ENCODE results near the gene SRGAP3.
A peak's percentile ranks its signal among the peaks of the same experiment; 100 is the strongest.

SRGAP3 gene

DNA sequence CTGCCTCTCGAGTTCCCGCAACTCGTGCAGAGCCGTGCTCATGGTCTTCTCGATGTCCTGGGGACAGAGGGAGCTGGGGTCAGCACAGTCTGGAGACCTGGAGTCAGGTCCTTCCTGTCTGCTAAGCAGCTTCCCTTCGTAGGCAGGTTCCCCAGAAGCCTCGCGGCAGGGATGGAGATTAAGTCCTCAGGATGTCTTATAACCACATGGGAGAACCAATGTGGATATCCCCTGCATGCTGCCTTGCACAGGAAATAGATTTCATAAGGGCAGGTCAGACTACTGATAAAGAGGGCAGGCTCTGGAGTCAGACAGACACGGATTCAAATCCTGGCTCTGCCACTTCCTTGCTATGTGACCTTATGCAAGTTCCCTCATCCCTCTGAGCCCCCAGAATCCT, 263.6 kb downstream of the SRGAP3 start:
- no peak for DNase-seq (ENCODE audit: low read depth)

DNA sequence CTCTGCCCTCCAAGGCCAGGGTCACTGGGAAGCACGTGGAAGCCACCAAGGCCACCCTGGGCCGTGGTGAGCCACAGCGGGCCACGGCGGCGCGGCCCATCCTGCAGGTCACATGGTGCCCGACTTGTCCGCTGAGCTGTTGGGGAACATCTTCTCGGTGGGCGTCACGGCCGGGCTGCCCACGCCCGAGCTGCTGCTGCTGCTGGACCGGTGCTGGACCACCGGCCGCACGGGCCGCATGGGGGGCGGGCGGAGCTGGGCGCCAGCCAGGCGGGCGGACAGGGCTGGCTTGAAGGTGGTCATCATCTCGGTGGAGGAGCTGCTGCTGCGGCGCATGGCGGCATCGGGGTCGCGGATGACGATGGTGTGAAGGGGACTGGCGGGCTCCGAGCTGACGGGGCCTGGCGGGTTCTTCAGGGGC, 264.0 kb downstream of the SRGAP3 start:
- DNase-seq (ENCODE audit: low read depth): no peak

DNA sequence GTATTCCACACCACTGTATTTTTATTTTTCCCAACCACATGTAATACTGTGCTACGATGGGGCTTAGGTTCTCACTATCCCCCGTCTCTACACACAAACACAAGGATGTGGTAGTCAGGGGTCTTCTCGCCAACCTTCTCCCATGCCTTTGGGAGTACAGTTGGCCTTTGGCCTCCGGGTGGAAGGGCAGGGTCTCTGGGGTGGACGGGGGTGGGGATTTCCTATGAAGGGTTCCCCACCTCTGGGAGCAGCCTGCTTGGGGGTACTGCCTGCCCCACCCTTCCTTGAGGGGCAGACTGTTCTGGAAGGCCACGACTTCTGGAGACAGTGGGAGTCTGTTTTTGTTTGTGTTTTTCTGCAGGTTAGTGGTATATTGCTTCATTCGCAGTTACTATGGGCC, 264.9 kb downstream of the SRGAP3 start:
- no peak for DNase-seq (ENCODE audit: low read depth)

DNA sequence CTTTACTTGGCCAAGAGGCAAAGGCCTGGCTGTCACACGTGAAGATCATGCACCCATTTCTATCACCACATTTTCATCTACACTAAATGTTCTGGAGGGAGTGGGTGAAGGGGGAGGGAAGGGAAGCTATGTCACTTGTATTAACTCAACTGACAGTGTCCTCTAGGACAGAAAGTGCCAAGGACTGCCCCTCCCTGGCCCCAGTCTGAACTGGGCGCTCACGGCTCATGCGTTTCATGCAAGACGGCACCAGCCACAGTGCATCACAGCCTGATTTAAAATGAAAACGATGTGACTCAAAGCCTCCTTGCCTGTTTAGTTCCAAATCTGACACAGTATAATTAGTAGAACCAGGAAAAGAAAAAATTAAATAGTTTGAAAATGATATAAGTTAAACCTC, 265.4 kb downstream of the SRGAP3 start:
- no peak for DNase-seq (ENCODE audit: low read depth)

DNA sequence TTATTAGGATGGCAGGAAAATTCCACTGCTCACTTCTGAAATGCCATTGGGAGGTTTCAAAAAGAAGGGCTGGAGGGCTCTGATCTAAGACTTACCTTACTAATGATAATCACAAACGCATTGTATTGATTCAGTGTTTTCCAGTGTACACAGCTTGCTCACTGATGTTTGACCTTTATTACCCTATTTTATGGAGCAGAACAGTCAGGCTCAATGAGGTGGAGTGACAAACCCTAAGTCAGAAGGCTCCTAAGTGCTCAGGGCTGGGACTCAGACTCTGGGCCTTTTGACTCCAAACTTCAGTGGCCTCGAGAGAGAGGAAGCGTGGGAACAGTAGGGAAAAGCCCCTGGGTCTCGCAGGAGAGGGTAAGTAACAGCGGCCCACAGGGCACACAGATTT, 265.9 kb downstream of the SRGAP3 start:
- no peak for DNase-seq (ENCODE audit: low read depth)

DNA sequence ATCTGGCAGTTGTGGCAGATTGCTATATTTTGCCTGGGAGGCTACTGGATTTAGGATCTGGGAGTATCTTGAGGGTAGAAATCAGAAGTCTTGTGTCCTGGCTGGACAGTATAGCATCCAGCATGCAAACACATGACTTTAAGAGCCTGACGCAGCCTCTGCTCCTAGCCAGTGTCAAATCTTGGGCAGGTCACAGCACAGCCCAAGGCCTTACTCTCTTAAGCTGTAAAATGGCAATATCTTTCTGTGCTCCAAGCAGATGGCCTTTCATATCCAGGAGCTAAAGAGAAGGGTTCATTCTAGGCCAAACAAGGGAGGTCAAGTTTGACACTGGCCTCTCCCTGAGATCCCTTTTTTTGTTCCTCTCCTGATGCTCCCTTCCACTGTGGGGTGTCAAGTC, 266.4 kb downstream of the SRGAP3 start:
- no peak for DNase-seq (ENCODE audit: low read depth)

DNA sequence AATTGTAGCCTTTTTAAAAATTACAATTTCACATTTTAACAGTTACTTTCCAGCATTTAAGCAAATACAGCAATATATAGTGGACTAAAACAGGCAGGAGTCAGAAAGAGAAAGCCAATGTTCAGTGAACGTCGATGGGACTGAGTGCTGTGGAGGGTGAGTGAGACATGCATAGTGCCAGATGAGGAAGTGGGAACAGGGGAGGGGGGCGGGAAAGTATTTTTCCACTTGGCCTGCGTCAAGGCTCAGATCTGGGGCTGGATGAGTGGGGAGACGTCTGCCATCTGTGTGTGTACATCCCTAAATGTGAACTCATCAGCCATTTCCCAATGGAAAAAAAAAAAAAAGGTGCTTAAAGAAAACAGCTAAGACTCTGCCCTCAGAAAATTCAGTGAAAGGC, 266.9 kb downstream of the SRGAP3 start:
- no peak for DNase-seq (ENCODE audit: low read depth)

DNA sequence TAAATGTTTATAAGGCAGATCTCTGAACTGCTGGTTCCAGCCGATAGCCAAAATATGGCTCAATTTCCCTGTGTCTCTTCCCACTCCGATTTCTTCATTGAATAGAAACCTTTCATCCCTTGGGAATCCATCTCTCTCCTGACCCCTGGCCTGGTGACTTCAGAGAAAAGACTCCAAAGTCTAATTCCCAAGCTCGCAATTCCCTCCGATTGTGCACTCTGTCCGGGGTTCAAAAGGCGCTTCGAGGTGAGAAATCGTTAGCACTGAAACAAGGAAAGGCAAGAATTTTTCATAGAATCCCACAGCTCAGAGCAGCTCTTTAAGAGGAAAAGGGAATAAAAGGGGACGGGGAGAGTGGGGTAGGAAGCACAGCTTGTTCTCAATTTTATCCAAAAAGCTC, 267.7 kb downstream of the SRGAP3 start:
- DNase-seq (ENCODE audit: low read depth): no peak

DNA sequence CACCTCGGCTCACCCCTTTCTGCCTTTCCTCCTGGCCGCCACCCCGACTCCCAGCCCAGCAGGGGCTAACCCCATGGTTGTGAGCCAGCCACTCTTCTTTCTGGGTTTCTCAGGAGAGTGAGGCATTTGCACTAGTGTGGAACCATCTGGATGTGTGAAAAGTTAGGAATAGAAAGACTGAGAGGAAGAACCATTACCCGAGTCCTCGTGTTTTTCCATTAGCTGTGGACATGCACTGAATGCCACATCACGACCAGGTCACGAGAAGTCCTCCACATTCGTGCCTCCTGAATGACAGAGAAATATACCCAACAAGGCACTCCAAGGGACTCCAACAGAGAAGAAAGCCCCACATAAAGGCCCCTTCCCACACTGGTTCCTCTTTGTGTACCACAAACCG, 268.1 kb downstream of the SRGAP3 start:
- no peak for DNase-seq (ENCODE audit: low read depth)

DNA sequence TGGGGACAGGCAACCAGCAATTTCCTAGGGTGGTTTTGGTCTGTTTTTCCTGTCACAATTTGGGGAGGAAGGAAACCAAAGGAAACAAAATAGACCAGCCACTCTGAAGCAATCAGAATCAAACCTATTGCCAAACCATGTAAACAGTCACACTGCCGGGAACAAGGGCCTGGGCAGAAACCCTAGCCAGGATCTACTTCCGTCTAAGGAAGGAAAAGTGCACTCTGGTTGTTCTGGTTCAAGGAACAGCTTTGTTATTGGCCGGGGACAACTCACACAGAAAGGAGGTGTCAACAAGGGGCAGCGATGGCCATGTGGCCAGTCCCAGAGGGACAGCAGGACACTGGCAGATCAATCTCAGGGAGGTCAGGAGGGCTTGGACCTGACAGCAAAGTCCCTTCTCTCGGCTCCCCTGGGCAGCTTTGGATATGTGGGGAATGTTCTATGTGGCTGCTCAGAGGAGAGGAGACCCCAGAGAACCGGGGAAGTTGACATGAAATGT, 268.6 kb downstream of the SRGAP3 start:
- DNase-seq (ENCODE audit: low read depth): no peak

DNA sequence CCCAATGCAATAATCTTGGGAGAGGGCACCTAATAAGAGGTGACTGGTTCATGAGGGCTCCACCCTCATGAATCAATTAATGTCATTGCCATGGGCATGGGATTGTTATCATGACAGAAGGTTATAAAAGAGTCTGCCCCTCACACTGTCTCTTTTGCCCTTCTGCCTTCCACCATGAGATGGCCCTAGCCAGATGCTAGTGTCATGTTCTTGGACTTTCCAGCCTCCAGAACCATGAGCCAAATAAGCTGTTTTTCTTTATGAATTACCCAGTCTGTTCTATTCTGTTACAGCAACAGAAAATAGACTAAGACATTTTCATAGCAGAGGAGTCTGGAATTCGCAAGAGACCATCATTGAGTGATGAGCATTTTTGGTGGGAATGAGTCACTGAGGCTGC, 270.2 kb downstream of the SRGAP3 start:
- DNase-seq (ENCODE audit: low read depth): no peak

DNA sequence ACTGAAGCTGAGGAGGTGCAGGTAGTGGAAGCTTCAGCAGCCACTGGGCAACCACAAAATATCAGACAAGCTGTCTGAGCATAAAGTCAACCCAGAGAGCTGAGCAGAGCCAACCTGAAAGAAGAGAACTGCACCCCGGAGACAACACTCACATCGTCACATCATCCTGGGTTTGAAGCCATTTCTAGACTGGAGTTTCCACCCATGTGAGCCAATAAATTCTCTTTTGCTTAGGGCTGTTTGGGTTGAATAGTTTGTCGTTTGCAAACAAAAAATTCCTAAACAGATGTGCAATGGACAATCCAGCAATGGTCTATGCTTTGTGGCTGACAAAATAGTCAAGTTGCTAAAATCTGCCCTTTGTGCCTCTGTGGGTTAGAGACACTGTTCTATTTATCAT, 270.9 kb downstream of the SRGAP3 start:
- DNase-seq (ENCODE audit: low read depth): no peak

DNA sequence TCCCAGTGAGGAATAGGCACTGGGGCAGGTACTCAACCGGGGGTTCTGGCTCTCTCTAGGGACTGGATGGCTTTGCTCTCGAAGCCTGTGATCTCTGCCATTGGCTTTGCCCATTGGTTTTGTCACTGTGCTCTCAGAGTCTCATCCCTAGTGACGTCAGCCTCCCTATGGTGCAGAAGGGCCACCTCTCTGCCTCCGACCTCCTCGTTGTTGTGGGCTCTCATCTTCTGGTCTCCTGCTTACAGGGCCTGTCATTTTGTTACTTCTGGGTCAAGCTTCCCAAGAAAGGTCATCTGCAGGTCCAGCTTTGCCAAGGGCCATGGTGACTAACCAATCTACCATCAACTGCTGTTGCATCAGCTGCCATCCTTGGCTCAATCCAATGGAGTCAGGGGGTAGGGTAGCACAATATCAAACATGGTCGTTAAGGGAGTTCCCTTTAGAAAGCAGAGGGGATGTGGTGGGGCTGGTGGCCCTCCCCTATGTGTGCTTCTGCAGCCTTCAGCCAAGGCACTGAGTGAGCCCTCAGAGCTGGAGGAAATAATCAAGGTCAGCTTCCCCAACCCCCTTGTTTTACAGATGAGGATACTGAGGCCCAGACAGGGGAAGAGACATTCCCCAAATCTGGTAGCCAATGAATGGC, 272.8 kb downstream of the SRGAP3 start:
- DNase-seq (ENCODE audit: low read depth): no peak

DNA sequence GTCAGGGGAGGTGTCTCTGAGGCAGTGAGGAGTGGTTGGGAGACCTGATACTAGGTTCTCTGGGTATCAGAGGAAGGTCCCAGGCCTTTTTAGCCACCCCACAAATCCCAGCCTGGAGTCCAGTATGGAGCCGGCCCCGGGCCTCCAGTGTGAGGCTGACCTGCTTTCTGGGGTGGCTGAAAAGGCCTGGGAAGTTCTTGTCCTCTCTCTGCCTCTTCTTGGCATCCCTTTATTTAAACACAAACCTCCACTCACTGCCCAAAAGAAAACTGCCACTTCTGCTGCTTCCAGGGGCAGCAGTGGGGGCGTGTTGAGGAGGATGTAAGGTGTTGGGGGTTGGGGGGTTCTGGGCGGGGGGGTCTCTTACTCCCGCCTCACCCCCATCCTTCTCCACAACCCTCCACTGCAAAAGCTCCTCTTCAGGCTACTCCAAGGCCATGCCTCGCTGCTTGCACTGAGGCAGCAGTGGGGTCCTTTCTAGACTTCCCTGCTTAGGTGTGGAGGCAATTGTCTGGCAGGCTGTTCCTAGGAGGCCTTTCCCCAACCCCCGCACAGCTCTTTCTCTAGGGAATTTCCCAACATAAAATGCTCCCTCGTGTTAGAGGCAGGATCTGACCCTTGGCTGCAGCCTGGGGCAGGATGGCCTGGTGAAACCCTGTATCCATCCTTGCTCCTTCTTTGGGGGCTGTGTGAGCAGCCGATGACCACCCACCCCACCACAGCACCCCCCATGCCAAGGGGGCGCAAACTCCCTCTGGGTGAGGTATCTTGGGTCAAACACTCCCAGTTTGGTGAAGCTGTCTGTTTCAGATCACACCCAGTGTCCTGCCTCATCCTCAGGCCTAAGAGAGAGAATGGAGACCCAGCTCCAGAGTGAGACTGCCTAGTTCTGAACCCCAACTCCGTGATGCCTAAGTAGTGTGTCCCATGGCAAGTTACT, 274.1 kb downstream of the SRGAP3 start:
- DNase-seq (ENCODE audit: low read depth): no peak

DNA sequence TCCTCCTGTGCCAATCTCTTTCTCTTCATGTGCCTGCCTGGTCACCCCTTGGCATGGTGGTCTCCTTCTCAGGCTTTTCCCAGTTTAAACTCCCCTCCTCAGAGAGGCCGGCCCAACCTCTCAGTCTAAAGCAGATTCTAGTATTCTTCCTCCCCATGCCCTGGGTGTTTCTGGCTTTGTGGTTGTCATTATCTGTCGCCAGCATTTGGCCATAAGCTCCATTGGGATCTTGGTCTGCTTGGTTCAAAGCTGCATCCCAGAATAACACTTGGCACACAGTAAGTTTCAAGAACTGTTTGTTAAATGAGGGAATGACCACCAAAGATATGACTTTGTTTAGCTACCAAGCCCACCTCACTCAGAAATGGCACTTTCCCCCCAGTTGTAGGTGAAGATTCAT, 275.0 kb downstream of the SRGAP3 start:
- DNase-seq (ENCODE audit: low read depth): no peak

DNA sequence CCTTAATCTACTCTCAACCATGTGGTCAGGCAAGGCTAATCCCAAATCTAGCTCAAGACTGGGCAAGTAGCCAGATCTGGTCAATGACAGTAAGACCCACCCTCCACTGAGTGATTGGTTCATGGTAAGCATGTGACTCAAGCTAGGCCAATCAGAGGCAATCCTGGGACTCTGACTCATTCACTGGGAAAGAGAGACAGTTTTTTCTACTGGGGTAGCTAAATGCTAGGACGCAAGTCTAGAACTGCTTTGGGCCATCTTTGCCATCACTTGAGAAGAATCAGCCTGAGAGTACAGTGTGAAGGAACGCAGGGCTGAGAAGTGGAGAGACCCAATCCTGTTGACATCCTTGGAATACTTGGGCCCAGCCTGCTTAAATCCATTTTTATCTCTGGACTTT, 276.8 kb downstream of the SRGAP3 start:
- no peak for DNase-seq (ENCODE audit: low read depth)

DNA sequence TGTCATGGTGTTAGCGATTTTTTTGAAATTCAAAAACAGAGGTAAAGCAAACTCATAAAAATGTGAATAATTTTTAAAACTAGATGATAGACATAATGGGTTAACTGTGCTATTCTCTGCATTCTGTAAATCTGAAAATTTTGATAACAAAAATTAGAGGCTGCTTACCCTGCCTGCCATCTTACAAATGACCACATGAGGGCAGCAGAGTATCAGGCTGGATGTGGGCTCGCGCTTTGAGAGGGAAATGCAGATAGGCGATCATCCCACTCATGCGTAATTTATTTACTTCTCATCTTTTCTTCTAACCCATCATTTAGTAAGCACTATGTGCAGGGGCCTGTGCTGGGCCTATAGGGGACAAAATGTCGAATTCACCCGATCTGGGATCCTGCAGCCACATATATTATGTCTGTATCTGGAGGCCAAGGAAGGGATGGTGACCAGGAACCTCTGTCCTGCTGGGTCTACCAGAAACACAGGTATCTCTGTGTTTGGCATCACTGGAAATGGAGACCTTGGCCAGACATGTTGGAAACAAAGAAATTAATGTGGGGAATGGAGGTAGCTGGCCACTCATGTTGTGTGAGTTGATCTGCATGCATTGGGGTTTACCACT, 278.4 kb downstream of the SRGAP3 start:
- peak; percentile 48 for DNase-seq (ENCODE audit: low read depth)

DNA sequence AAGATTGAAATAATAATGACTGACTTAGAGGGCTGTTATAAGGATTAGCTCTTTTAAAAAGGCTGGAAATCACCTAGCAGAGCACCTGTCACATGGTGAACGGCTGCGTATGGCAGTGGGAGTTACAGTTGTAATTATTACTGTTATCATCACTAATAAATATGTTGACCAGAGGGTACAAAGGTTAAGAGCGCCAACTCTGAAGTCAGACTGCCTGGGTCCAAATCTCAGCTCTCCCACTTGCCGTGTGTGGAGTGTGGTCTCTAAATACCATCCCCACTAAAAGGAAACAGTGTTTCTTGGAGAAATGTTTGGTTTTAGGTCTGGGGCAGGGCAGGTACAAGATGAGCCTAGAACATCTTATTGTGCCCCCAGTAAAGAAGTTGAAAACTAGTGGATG, 280.2 kb downstream of the SRGAP3 start:
- no peak for DNase-seq (ENCODE audit: low read depth)

DNA sequence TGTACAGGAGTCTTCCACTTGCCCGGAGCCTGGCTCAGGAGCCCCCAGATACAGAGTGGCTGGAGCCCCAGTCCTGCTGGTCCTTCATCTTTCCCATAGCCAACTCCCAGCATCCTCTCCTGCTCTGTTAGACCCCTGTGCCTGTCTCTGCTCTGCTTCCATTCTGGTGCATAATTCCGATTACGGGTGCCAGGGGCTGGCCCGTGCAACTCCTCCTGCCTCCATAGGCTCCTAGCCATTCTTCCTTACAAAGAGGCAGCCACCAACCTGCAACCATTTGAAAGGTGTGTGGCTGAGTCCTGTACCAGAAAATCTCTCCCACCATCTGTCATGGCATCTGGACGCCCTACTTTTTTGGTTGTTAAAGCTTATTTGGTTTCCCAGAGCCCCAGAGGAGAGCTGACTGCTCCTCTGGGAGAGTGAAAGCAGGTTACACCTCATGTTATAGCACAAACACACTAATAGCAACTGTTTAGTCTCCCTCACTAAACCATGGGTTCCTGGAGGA, 281.0 kb downstream of the SRGAP3 start:
- no peak for DNase-seq (ENCODE audit: low read depth)

DNA sequence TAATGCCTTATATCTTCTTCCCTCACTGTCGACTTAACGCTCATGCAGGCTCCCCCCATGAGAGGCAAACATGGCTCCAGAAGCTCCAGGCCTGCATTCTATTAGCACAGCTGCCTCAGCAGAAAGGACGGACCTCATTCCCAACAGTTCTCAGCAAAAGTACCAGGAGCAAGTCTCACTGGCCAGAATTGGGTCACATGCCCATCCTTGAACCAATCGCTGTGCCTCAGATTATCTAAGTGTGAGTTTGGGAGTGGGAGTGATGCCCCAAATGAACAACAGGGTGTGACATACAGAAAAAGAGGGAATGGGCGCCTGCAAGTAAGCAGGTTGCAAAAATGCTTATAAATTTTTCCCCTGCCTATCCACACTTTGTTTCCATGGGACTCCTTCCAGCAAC, 281.9 kb downstream of the SRGAP3 start:
- DNase-seq (ENCODE audit: low read depth): no peak

DNA sequence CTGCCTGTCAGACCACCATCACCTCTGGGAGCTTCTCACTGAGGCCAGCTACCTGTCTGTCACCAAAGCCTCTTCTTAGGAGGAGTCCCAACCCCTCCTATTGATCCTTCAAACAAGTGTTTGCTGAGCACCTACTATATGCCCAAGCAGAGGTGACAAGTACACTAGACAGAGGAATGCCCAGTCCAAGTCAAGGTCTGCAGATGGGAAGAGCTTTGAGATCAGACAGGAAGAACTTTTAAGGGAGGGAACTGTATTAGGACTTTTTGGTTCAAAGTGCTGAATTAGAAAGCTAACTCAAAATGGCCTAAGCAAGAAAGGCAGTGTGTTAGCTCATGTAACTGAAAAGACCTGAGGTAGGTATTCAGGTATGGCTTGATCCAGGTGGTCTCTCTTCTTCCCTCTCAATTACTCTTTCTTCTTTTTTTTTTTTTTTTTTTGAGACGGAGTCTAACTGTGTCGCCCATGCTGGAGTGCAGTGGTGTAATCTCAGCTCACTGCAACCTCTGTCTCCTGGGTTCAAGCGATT, 282.6 kb downstream of the SRGAP3 start:
- DNase-seq (ENCODE audit: low read depth): no peak

DNA sequence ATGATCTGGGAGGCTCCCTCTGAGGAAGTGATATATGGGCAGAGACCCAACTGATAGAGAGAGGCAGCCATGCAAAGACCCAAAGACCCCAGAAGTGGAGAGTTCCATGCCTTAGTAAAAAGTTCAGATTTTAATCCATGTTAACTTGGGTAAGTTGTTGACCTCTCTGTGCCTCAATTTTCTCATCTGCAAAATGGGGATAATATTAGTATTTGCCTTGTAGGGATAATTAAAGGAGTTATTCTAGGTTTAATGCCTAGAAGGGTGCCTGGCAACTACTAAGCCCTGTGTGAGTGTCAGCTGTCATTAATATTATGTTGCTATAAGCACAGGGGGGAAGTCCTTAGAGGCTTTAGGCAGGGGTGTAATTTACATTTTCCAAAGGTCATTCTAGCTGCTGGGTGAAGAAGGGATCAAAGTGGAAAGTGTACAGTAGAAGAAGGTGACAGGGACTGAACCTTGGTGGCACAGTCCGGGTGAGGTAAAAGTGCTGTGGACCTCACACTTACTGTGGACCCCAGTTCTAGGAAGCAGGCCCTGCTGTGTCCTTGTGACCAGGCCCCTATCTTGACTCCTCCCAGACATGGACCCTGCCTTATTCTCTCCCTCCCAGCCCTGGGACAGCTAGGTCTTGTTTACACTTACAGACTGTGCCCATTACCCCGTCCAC, 283.2 kb downstream of the SRGAP3 start:
- DNase-seq (ENCODE audit: low read depth): no peak
